Activated CD4-positive, alpha-beta T cell treated with anti-CD3 and anti-CD28 coated beads, Interleukin-2, amount 10 ng/mL, durations not matched to agents 24 days and 14 days (primary cell): Measurements from ENCODE around the gene FBRS. TPM values are rescaled to one million over a fixed set of nuclear protein-coding genes. Genes with fewer than 3 reads are reported as not detected.

Experiments used
- DNase-seq: peaks from one replicate; pipeline ENCODE4 v3.0.0; 2022
- H3K27ac Mint-ChIP-seq: one replicate; pipeline ENCODE4 v1.8.0; 2022; ENCODE audit warnings: mild to moderate bottlenecking, mixed read lengths
- H3K27me3 Mint-ChIP-seq: one replicate; pipeline ENCODE4 v1.8.0; 2022; ENCODE audit warnings: mixed read lengths
- H3K36me3 Mint-ChIP-seq: one replicate; pipeline ENCODE4 v1.8.0; 2022; ENCODE audit warnings: low read depth, mild to moderate bottlenecking, mixed read lengths
- H3K4me1 Mint-ChIP-seq: one replicate; pipeline ENCODE4 v1.8.0; 2021; ENCODE audit warnings: mixed read lengths
- H3K4me3 Mint-ChIP-seq: one replicate; pipeline ENCODE4 v1.8.0; 2022; ENCODE audit warnings: mild to moderate bottlenecking, moderate library complexity, mixed read lengths
- H3K9me3 Mint-ChIP-seq: one replicate; pipeline ENCODE4 v1.8.0; 2021; ENCODE audit warnings: mixed read lengths
- intact Hi-C: fragments of 100-400 bp; cut with micrococcal nuclease; formaldehyde crosslinking; loops from one replicate; pipeline ENCODE4 v1.15.1; 2023
- total RNA-seq: library from RNA; stranded (reverse); gene quantifications from 2 replicates; pipeline ENCODE4 v1.2.3, GENCODE V29; 2022

The FBRS gene
- 121 and 124 TPM in 2 replicates for total RNA-seq

GRCh38 chr16:30657866-30658730, at the start of gene FBRS:
TSS of gene FBRS (plus strand) at chr16:30658431. CDS start at chr16:30659519, 1,088 bp downstream.
- Mint-ChIP-seq H3K36me3 (peaks cover 62% of the 10 kb centered on the region), H3K9me3 (no peaks in the 10 kb centered on the region), H3K27me3 (no peaks in the 10 kb centered on the region), H3K4me1 (peaks cover 38% of the 10 kb centered on the region), H3K27ac (peak within 1 kb of the TSS; percentile 100), H3K4me3 (peak within 1 kb of the TSS; percentile 94)
- DNase-seq, result peak; percentile 100
- intact Hi-C loops, result loop anchor here (1.0 to 10.0 kb wide), 15 partner anchors 8 to 1217 kb away; partner anchors contain the start of genes CFAP119, HIRIP3, INO80E and PHKG2

GRCh38 chr16:30609002-30609925, 49.0 kb upstream of the FBRS start:
- intact Hi-C loops, result no loop called here
- peaks cover 35% of the 10 kb centered on the region for H3K36me3 Mint-ChIP-seq
- H3K9me3 Mint-ChIP-seq, result no peaks in the 10 kb centered on the region
- peaks cover 24% of the 10 kb centered on the region for H3K4me1 Mint-ChIP-seq
- no peaks in the 10 kb centered on the region for H3K27me3 Mint-ChIP-seq
- H3K27ac Mint-ChIP-seq, result peak overlapping the region; percentile 97
- peak; percentile 87 for DNase-seq
- H3K4me3 Mint-ChIP-seq, result peak overlapping the region; percentile 94

- H3K4me3 Mint-ChIP-seq, result peak within 1 kb of the TSS; percentile 94
- H3K4me1 Mint-ChIP-seq, result peaks cover 24% of the 10 kb centered on the region
- peaks cover 26% of the 10 kb centered on the region for H3K36me3 Mint-ChIP-seq
- DNase-seq, result peak; percentile 99
- intact Hi-C loops, result loop anchor here (1.0 to 2.0 kb wide), 2 partner anchors 41 to 75 kb away; partner anchors contain the start of gene PRR14
- H3K27me3 Mint-ChIP-seq, result no peaks in the 10 kb centered on the region
- H3K27ac Mint-ChIP-seq, result peak within 1 kb of the TSS; percentile 97
- no peaks in the 10 kb centered on the region for H3K9me3 Mint-ChIP-seq
Measured at GRCh38 chr16:30609926-30610839, 48.0 kb upstream of the FBRS start, which contains the start of gene ZNF689. TSS of gene ZNF689 (minus strand) at chr16:30610389. CDS start at chr16:30610041, 348 bp downstream.

- H3K4me3 Mint-ChIP-seq, result no peak overlapping the region
- peaks cover 11% of the 10 kb centered on the region for H3K4me1 Mint-ChIP-seq
- H3K36me3 Mint-ChIP-seq, result no peaks in the 10 kb centered on the region
- no peak overlapping the region for H3K27ac Mint-ChIP-seq
- H3K9me3 Mint-ChIP-seq, result no peaks in the 10 kb centered on the region
- peak; percentile 92 for DNase-seq
- intact Hi-C loops, result loop anchor here (5.0 kb wide), 1 partner anchor 183 kb away; the partner anchor contains the start of gene DCTPP1
- H3K27me3 Mint-ChIP-seq, result peaks cover 16% of the 10 kb centered on the region
Measured at GRCh38 chr16:30615358-30616091, 42.7 kb upstream of the FBRS start.

- no peak for DNase-seq
- no peak overlapping the region for H3K4me3 Mint-ChIP-seq
- no peaks in the 10 kb centered on the region for H3K36me3 Mint-ChIP-seq
- peaks cover 5% of the 10 kb centered on the region for H3K4me1 Mint-ChIP-seq
- H3K27me3 Mint-ChIP-seq, result peaks cover 27% of the 10 kb centered on the region
- H3K27ac Mint-ChIP-seq, result no peak overlapping the region
- intact Hi-C loops, result loop anchor here (5.0 kb wide), 1 partner anchor 187 kb away; the partner anchor contains the start of gene DCTPP1
- no peaks in the 10 kb centered on the region for H3K9me3 Mint-ChIP-seq
Measured at GRCh38 chr16:30619202-30619601, 39.0 kb upstream of the FBRS start.

- H3K4me1 Mint-ChIP-seq, result peaks cover 5% of the 10 kb centered on the region
- H3K36me3 Mint-ChIP-seq, result no peaks in the 10 kb centered on the region
- H3K9me3 Mint-ChIP-seq, result no peaks in the 10 kb centered on the region
- intact Hi-C loops, result loop anchor here (5.0 kb wide), 1 partner anchor 187 kb away; the partner anchor contains the start of gene DCTPP1
- H3K4me3 Mint-ChIP-seq, result no peak overlapping the region
- H3K27me3 Mint-ChIP-seq, result peaks cover 27% of the 10 kb centered on the region
- H3K27ac Mint-ChIP-seq, result no peak overlapping the region
- no peak for DNase-seq
Measured at GRCh38 chr16:30619638-30620037, 38.6 kb upstream of the FBRS start.

GRCh38 chr16:30620169-30620568, 38.1 kb upstream of the FBRS start:
- Mint-ChIP-seq H3K27me3 (peaks cover 27% of the 10 kb centered on the region), H3K36me3 (no peaks in the 10 kb centered on the region), H3K4me1 (peaks cover 5% of the 10 kb centered on the region), H3K27ac (no peak overlapping the region), H3K4me3 (no peak overlapping the region), H3K9me3 (no peaks in the 10 kb centered on the region)
- no peak for DNase-seq
- intact Hi-C loops, result no loop called here

- Mint-ChIP-seq H3K4me3 (no peak overlapping the region), H3K4me1 (peaks cover 3% of the 10 kb centered on the region), H3K27ac (no peak overlapping the region), H3K9me3 (no peaks in the 10 kb centered on the region), H3K36me3 (no peaks in the 10 kb centered on the region), H3K27me3 (peaks cover 27% of the 10 kb centered on the region)
- no peak for DNase-seq
- intact Hi-C loops, result no loop called here
Measured at GRCh38 chr16:30621765-30622164, 36.5 kb upstream of the FBRS start.

- Mint-ChIP-seq H3K4me1 (peaks cover 3% of the 10 kb centered on the region), H3K4me3 (no peak overlapping the region), H3K9me3 (no peaks in the 10 kb centered on the region), H3K27ac (no peak overlapping the region), H3K27me3 (peaks cover 24% of the 10 kb centered on the region), H3K36me3 (no peaks in the 10 kb centered on the region)
- intact Hi-C loops, result no loop called here
- no peak for DNase-seq
Measured at GRCh38 chr16:30622455-30623032, 35.7 kb upstream of the FBRS start.

GRCh38 chr16:30623536-30624283, 34.5 kb upstream of the FBRS start:
- no peak overlapping the region for H3K27ac Mint-ChIP-seq
- DNase-seq, result no peak
- H3K27me3 Mint-ChIP-seq, result peaks cover 23% of the 10 kb centered on the region
- H3K4me1 Mint-ChIP-seq, result peaks cover 4% of the 10 kb centered on the region
- no peak overlapping the region for H3K4me3 Mint-ChIP-seq
- intact Hi-C loops, result no loop called here
- H3K9me3 Mint-ChIP-seq, result no peaks in the 10 kb centered on the region
- no peaks in the 10 kb centered on the region for H3K36me3 Mint-ChIP-seq

GRCh38 chr16:30626236-30626635, 32.0 kb upstream of the FBRS start:
- no peak for DNase-seq
- H3K27ac Mint-ChIP-seq, result no peak overlapping the region
- H3K27me3 Mint-ChIP-seq, result peaks cover 10% of the 10 kb centered on the region
- H3K4me1 Mint-ChIP-seq, result peaks cover 9% of the 10 kb centered on the region
- H3K9me3 Mint-ChIP-seq, result no peaks in the 10 kb centered on the region
- H3K36me3 Mint-ChIP-seq, result no peaks in the 10 kb centered on the region
- no peak overlapping the region for H3K4me3 Mint-ChIP-seq
- intact Hi-C loops, result no loop called here
